ENCODE results near the gene SEZ6L. TPM values are rescaled to one million over a fixed set of nuclear protein-coding genes. Genes with fewer than 3 reads are reported as not detected.

The SEZ6L gene
- total and polyA plus RNA-seq, 10 of the 15 experiments (the other 5 are each of a cell fraction or from before 2014, with no cell fraction given): not detected

- no peak overlapping the region for H2AFZ ChIP-seq (ENCODE audit: control insufficient read depth, low read depth, low read length)
- H3K36me3 ChIP-seq (ENCODE audit: control insufficient read depth in 2 of 2, insufficient read depth in 2 of 2, low read length in 1 of 2): no peaks in the 10 kb centered on the region
- FAIRE-seq (no peak), ATAC-seq (no peak), DNase-seq (ENCODE audit: low read depth, low spot score) (no peak)
- H3K4me1 ChIP-seq (ENCODE audit: control insufficient read depth, insufficient read depth, low read length): no peaks in the 10 kb centered on the region
- H3K9ac ChIP-seq (ENCODE audit: control insufficient read depth, insufficient read depth, low read length): no peak overlapping the region
- CTCF ChIA-PET: no interaction called here
- SMC1A ChIA-PET (ENCODE audit: uncharacterized antibody, unreplicated experiment): interaction anchor here (1.5 kb wide), 1 partner anchor 10 kb away, joined by 5 read pairs; no protein-coding TSS in a partner anchor
- no peak overlapping the region for H3K4me3 ChIP-seq
- H3K4me2 ChIP-seq (ENCODE audit: control insufficient read depth, insufficient read depth): no peak overlapping the region
- POLR2A ChIA-PET: no interaction called here
- 25% methylated on average over 1 of the region's 1 CpG for WGBS (ENCODE audit: insufficient coverage, insufficient replicate concordance, low lambda C conversion rate, missing lambda C conversion rate)
- H3K27me3 ChIP-seq (replicated peaks in 1 of 2; ENCODE audit: control insufficient read depth in 2 of 2, insufficient read depth in 2 of 2, low read length in 1 of 2): no peaks in the 10 kb centered on the region
- no peaks in the 10 kb centered on the region for H3K79me2 ChIP-seq (ENCODE audit: control insufficient read depth, insufficient read depth, low read length)
- in situ Hi-C loops (cut with MboI) (no loop called here), intact Hi-C loops (cut with micrococcal nuclease; ENCODE audit: unreplicated experiment) (no loop called here)
- RAD21 ChIA-PET (ENCODE audit: unreplicated experiment): no interaction called here
- H3K27ac ChIP-seq (ENCODE audit: control insufficient read depth, insufficient read depth): no peak overlapping the region
- H3K9me3 ChIP-seq (replicated peaks; ENCODE audit: control insufficient read depth, insufficient read depth, low read length): no peaks in the 10 kb centered on the region
- BruUV-seq (replicated peaks): no TSS peak
- H4K20me1 ChIP-seq (ENCODE audit: control insufficient read depth, insufficient read depth): no peaks in the 10 kb centered on the region
- no peak for TF ChIP-seq RAD51 (IDR thresholded peaks at IDR 0.05)
- TF ChIP-seq, protein P1, sequence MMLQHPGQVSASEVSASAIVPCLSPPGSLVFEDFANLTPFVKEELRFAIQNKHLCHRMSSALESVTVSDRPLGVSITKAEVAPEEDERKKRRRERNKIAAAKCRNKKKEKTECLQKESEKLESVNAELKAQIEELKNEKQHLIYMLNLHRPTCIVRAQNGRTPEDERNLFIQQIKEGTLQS (IDR thresholded peaks at IDR 0.05; ENCODE audit: borderline replicate concordance, extremely low read depth, low read depth, low read length): no peak
- no peak for TF ChIP-seq BCL11A (IDR thresholded peaks at IDR 0.05; ENCODE audit: low read depth, low read length)
- no peak for TF ChIP-seq ZNF217 (IDR thresholded peaks at IDR 0.05)
- no peak for TF ChIP-seq NRF1 (conservative IDR thresholded peaks at IDR 0.05; ENCODE audit: low read depth, low read length)
- no peak for TF ChIP-seq IKZF2 (IDR thresholded peaks at IDR 0.05)
- TF ChIP-seq CHD1 (IDR thresholded peaks at IDR 0.05; ENCODE audit: low read depth, low read length): no peak
- TF ChIP-seq FOXK2 (IDR thresholded peaks at IDR 0.05): no peak
- TF ChIP-seq SMARCA5 (IDR thresholded peaks at IDR 0.05): no peak
- TF ChIP-seq CEBPB (IDR thresholded peaks at IDR 0.05; ENCODE audit: borderline replicate concordance in 1 of 2, low read depth in 2 of 2, low read length in 2 of 2): no peak
- no peak for TF ChIP-seq SKIL (IDR thresholded peaks at IDR 0.05; ENCODE audit: low read depth, poor library complexity, severe bottlenecking)
- no peak for TF ChIP-seq REST (IDR thresholded peaks at IDR 0.05; ENCODE audit: low read depth, low read length)
- TF ChIP-seq ZNF592 (IDR thresholded peaks at IDR 0.05): no peak
- TF ChIP-seq RCOR1 (conservative IDR thresholded peaks at IDR 0.05; ENCODE audit: low read depth, low read length): no peak
- no peak for TF ChIP-seq NFYB (IDR thresholded peaks at IDR 0.05; ENCODE audit: insufficient read depth, low read depth, low read length)
Measured at GRCh38 chr22:26197425-26197824, 28.2 kb downstream of the SEZ6L start.
